Stimulated activated CD4-positive, alpha-beta T cell treated with anti-CD3 and anti-CD28 coated beads, Interleukin-2, amount 100 ng/mL, for 4 hours (primary cell): ENCODE results near the gene CPNE8.
"Not testable (repeated sequence)": the region's sequence is repeated elsewhere in the genome, so short reads cannot be mapped to it uniquely, and the experiment has no call there.

Source experiments
- DNase-seq: peaks from one replicate; pipeline ENCODE4 v3.0.0-alpha.2; 2020; ENCODE audit warnings: low read depth

CPNE8 gene

GRCh38 chr12:38825006-38825405 lies 80.4 kb downstream of the CPNE8 start:
- DNase-seq: no peak

- no peak for DNase-seq
Measured at GRCh38 chr12:38823738-38824137, 81.7 kb downstream of the CPNE8 start.

- no peak for DNase-seq
Measured at GRCh38 chr12:38823314-38823713, 82.1 kb downstream of the CPNE8 start.

- DNase-seq: no peak
Measured at GRCh38 chr12:38817942-38818341, 87.4 kb downstream of the CPNE8 start.

- no peak for DNase-seq
Measured at GRCh38 chr12:38813923-38814322, 91.5 kb downstream of the CPNE8 start.

GRCh38 chr12:38811814-38812356 lies 93.5 kb downstream of the CPNE8 start:
- no peak for DNase-seq

GRCh38 chr12:38809832-38810231 lies 95.6 kb downstream of the CPNE8 start:
- no peak for DNase-seq

GRCh38 chr12:38788106-38788505 lies 117.3 kb downstream of the CPNE8 start:
- DNase-seq: no peak

GRCh38 chr12:38785381-38785780 lies 120.0 kb downstream of the CPNE8 start:
- no peak for DNase-seq

GRCh38 chr12:38783304-38783703 lies 122.1 kb downstream of the CPNE8 start:
- DNase-seq: no peak

GRCh38 chr12:38782359-38782758 lies 123.0 kb downstream of the CPNE8 start:
- DNase-seq: no peak

- no peak for DNase-seq
Measured at GRCh38 chr12:38776647-38777046, 128.7 kb downstream of the CPNE8 start.

- no peak for DNase-seq
Measured at GRCh38 chr12:38775457-38775856, 129.9 kb downstream of the CPNE8 start.

- no peak for DNase-seq
Measured at GRCh38 chr12:38772437-38772836, 133.0 kb downstream of the CPNE8 start.

GRCh38 chr12:38771871-38772270 lies 133.5 kb downstream of the CPNE8 start:
- DNase-seq: no peak

GRCh38 chr12:38761636-38762342 lies 143.6 kb downstream of the CPNE8 start:
- DNase-seq: no peak

- DNase-seq: no peak
Measured at GRCh38 chr12:38761111-38761510, 144.3 kb downstream of the CPNE8 start.

- no peak for DNase-seq
Measured at GRCh38 chr12:38759621-38760020, 145.8 kb downstream of the CPNE8 start.

GRCh38 chr12:38746744-38747143 lies 158.6 kb downstream of the CPNE8 start:
- DNase-seq: no peak

- no peak for DNase-seq
Measured at GRCh38 chr12:38745601-38746000, 159.8 kb downstream of the CPNE8 start.

- no peak for DNase-seq
Measured at GRCh38 chr12:38744041-38744440, 161.3 kb downstream of the CPNE8 start.

GRCh38 chr12:38742496-38742895 lies 162.9 kb downstream of the CPNE8 start:
- DNase-seq: not testable (repeated sequence)

GRCh38 chr12:38736821-38737220 lies 168.6 kb downstream of the CPNE8 start:
- no peak for DNase-seq

GRCh38 chr12:38732761-38733160 lies 172.6 kb downstream of the CPNE8 start:
- DNase-seq: no peak
